ENCODE data around the gene ADAM12. TPM values are rescaled to one million over a fixed set of nuclear protein-coding genes. Genes with fewer than 3 reads are reported as not detected.

The ADAM12 gene
- polyA plus RNA-seq, 1 donor from 2014 or later: 0.09 TPM

DNA sequence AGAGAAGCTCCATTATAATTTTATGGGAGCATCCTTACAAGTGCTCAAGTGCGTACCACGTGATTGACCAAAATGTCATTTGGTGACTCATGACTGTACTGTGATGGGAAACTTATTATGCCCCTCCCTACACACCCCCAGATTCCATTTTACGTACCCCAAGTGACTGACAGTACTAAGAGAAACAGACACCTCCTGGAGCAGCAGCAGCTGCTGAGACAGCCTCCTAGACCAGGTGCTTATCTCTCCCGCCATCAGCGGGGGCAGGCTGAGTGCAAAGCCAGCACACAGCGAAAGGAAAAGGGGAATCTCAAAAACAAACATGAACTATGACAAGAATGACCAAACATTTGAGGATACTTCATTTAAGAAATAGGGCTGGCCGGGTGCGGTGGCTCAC lies 4.2 kb upstream of the ADAM12 start:
- Histone ChIP-seq H3K4me2 (ENCODE audit: low read length) (no peak overlapping the region), H3K9me2 (ENCODE audit: insufficient read depth, low read length) (no peaks in the 10 kb centered on the region), H3K9me3 (ENCODE audit: low read length) (no peaks in the 10 kb centered on the region), H3F3A (ENCODE audit: insufficient read depth, low read length, poor library complexity, severe bottlenecking) (no peaks in the 10 kb centered on the region), H3K4me3 (ENCODE audit: low read length) (no peak overlapping the region), H3K9ac (ENCODE audit: low read length) (no peak overlapping the region), H3K79me2 (replicated peaks; ENCODE audit: insufficient read depth, low read length) (no peaks in the 10 kb centered on the region), H2AFZ (ENCODE audit: low read depth, low read length) (no peak overlapping the region), H3K27me3 (ENCODE audit: insufficient read depth, low read depth, low read length) (peaks cover 22% of the 10 kb centered on the region), H4K20me1 (ENCODE audit: insufficient read depth) (no peaks in the 10 kb centered on the region), H3K27ac (ENCODE audit: low read length) (no peak overlapping the region), H3K36me3 (ENCODE audit: insufficient read depth, low read length) (no peaks in the 10 kb centered on the region)
- TF ChIP-seq EZH2 (IDR thresholded peaks at IDR 0.05; ENCODE audit: borderline replicate concordance, insufficient read depth, low read length, poor library complexity, severe bottlenecking) (no peak), SMC3 (conservative IDR thresholded peaks at IDR 0.05; ENCODE audit: poor library complexity) (no peak), MXI1 (conservative IDR thresholded peaks at IDR 0.05; ENCODE audit: poor library complexity, severe bottlenecking) (no peak), TAF1 (IDR thresholded peaks at IDR 0.05; ENCODE audit: low read depth) (no peak), EP300 (conservative IDR thresholded peaks at IDR 0.05; ENCODE audit: poor library complexity, severe bottlenecking) (no peak)
- TF ChIP-seq, protein P1, sequence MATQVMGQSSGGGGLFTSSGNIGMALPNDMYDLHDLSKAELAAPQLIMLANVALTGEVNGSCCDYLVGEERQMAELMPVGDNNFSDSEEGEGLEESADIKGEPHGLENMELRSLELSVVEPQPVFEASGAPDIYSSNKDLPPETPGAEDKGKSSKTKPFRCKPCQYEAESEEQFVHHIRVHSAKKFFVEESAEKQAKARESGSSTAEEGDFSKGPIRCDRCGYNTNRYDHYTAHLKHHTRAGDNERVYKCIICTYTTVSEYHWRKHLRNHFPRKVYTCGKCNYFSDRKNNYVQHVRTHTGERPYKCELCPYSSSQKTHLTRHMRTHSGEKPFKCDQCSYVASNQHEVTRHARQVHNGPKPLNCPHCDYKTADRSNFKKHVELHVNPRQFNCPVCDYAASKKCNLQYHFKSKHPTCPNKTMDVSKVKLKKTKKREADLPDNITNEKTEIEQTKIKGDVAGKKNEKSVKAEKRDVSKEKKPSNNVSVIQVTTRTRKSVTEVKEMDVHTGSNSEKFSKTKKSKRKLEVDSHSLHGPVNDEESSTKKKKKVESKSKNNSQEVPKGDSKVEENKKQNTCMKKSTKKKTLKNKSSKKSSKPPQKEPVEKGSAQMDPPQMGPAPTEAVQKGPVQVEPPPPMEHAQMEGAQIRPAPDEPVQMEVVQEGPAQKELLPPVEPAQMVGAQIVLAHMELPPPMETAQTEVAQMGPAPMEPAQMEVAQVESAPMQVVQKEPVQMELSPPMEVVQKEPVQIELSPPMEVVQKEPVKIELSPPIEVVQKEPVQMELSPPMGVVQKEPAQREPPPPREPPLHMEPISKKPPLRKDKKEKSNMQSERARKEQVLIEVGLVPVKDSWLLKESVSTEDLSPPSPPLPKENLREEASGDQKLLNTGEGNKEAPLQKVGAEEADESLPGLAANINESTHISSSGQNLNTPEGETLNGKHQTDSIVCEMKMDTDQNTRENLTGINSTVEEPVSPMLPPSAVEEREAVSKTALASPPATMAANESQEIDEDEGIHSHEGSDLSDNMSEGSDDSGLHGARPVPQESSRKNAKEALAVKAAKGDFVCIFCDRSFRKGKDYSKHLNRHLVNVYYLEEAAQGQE (IDR thresholded peaks at IDR 0.05; ENCODE audit: borderline replicate concordance): no peak

DNA sequence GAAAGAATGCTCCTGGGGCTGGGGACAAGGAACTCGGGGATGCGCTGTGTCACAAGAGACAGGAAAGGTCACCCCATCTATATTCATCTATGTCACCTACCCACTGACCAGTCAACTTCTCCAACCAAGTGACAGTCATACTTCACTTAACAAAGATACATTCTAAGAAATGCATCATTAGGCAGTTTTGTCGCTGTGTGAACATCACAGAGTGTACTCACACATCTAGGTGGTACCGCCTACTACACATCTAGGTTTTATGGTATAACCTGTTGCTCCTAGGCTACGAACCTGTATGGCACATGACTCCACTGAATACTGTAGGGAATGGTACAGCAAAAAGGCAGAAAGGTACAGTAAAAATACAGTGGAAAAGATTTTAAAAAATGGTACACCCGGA lies 3.8 kb upstream of the ADAM12 start:
- H3K79me2 ChIP-seq (replicated peaks; ENCODE audit: insufficient read depth, low read length): no peaks in the 10 kb centered on the region
- H3K27ac ChIP-seq (ENCODE audit: low read length): no peak overlapping the region
- no peaks in the 10 kb centered on the region for H3F3A ChIP-seq (ENCODE audit: insufficient read depth, low read length, poor library complexity, severe bottlenecking)

More for the DNA sequence above, 3.8 kb upstream of the ADAM12 start:
- TF ChIP-seq EP300 (conservative IDR thresholded peaks at IDR 0.05; ENCODE audit: poor library complexity, severe bottlenecking): no peak
- no peak for TF ChIP-seq MXI1 (conservative IDR thresholded peaks at IDR 0.05; ENCODE audit: poor library complexity, severe bottlenecking)
- no peak for TF ChIP-seq RAD21 (conservative IDR thresholded peaks at IDR 0.05)
- TF ChIP-seq EZH2 (IDR thresholded peaks at IDR 0.05; ENCODE audit: borderline replicate concordance, insufficient read depth, low read length, poor library complexity, severe bottlenecking): no peak
- TF ChIP-seq, protein P1 (IDR thresholded peaks at IDR 0.05; ENCODE audit: borderline replicate concordance): no peak
- no peak for TF ChIP-seq SMC3 (conservative IDR thresholded peaks at IDR 0.05; ENCODE audit: poor library complexity)
- TF ChIP-seq, protein P2, sequence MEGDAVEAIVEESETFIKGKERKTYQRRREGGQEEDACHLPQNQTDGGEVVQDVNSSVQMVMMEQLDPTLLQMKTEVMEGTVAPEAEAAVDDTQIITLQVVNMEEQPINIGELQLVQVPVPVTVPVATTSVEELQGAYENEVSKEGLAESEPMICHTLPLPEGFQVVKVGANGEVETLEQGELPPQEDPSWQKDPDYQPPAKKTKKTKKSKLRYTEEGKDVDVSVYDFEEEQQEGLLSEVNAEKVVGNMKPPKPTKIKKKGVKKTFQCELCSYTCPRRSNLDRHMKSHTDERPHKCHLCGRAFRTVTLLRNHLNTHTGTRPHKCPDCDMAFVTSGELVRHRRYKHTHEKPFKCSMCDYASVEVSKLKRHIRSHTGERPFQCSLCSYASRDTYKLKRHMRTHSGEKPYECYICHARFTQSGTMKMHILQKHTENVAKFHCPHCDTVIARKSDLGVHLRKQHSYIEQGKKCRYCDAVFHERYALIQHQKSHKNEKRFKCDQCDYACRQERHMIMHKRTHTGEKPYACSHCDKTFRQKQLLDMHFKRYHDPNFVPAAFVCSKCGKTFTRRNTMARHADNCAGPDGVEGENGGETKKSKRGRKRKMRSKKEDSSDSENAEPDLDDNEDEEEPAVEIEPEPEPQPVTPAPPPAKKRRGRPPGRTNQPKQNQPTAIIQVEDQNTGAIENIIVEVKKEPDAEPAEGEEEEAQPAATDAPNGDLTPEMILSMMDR (IDR thresholded peaks at IDR 0.05; ENCODE audit: poor library complexity, severe bottlenecking): no peak
- no peak for TF ChIP-seq TAF1 (IDR thresholded peaks at IDR 0.05; ENCODE audit: low read depth)
- Histone ChIP-seq H3K9me3 (ENCODE audit: low read length) (no peaks in the 10 kb centered on the region), H3K9ac (ENCODE audit: low read length) (no peak overlapping the region), H3K36me3 (ENCODE audit: insufficient read depth, low read length) (no peaks in the 10 kb centered on the region), H2AFZ (ENCODE audit: low read depth, low read length) (no peak overlapping the region), H3K9me2 (ENCODE audit: insufficient read depth, low read length) (no peaks in the 10 kb centered on the region), H3K27me3 (ENCODE audit: insufficient read depth, low read depth, low read length) (peaks cover 26% of the 10 kb centered on the region), H3K4me3 (ENCODE audit: low read length) (no peak overlapping the region), H3K4me2 (ENCODE audit: low read length) (no peak overlapping the region), H4K20me1 (ENCODE audit: insufficient read depth) (no peaks in the 10 kb centered on the region)
